ENCODE measurements around the gene MRPS35.

The MRPS35 gene

DNA sequence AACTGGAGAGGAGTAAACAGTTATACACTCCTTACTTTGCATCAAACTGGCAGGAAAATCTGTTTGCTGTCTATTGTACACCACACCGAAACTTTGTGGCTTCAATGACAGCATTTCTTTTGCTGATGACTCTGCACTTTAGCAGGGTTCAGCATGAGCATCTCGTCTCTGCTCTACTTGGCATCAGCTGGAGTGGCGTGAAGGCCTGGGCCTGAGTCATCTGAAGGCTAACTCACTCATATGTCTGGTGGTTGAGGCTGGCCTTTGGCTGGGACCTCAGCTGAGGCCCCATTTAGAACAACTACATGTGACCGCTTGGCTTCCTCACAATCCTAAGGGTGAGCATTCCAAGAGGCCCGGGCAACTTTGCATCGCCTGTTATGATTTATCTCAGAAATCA lies 43.1 kb upstream of the MRPS35 start:
- Histone ChIP-seq H3K9me2 (replicated peaks; ENCODE audit: control insufficient read depth, low read length) (no peaks in the 10 kb centered on the region), H3K27ac (ENCODE audit: low read depth, low read length) (no peak overlapping the region), H4K20me1 (ENCODE audit: control insufficient read depth, insufficient read depth, low read depth, low read length) (no peaks in the 10 kb centered on the region), H3K4me3 (ENCODE audit: low read length) (no peak overlapping the region), H3K9me3 (ENCODE audit: control insufficient read depth, insufficient read depth, low read length) (no peaks in the 10 kb centered on the region), H3K4me1 (ENCODE audit: control insufficient read depth, low read length) (no peaks in the 10 kb centered on the region), H3K4me2 (ENCODE audit: low read length) (no peak overlapping the region), H3K36me3 (ENCODE audit: control insufficient read depth, low read length) (no peaks in the 10 kb centered on the region), H3F3A (ENCODE audit: control insufficient read depth, insufficient read depth) (no peaks in the 10 kb centered on the region), H3K79me2 (ENCODE audit: control insufficient read depth, low read length) (no peaks in the 10 kb centered on the region), H3K27me3 (ENCODE audit: control insufficient read depth, low read length) (no peaks in the 10 kb centered on the region)
- no peak for TF ChIP-seq EZH2phosphoT487 (IDR thresholded peaks at IDR 0.05; ENCODE audit: borderline replicate concordance, low read length)
- TF ChIP-seq, protein P1, sequence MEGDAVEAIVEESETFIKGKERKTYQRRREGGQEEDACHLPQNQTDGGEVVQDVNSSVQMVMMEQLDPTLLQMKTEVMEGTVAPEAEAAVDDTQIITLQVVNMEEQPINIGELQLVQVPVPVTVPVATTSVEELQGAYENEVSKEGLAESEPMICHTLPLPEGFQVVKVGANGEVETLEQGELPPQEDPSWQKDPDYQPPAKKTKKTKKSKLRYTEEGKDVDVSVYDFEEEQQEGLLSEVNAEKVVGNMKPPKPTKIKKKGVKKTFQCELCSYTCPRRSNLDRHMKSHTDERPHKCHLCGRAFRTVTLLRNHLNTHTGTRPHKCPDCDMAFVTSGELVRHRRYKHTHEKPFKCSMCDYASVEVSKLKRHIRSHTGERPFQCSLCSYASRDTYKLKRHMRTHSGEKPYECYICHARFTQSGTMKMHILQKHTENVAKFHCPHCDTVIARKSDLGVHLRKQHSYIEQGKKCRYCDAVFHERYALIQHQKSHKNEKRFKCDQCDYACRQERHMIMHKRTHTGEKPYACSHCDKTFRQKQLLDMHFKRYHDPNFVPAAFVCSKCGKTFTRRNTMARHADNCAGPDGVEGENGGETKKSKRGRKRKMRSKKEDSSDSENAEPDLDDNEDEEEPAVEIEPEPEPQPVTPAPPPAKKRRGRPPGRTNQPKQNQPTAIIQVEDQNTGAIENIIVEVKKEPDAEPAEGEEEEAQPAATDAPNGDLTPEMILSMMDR (IDR thresholded peaks at IDR 0.05; ENCODE audit: low read depth, low read length, poor library complexity, severe bottlenecking) = no peak

DNA sequence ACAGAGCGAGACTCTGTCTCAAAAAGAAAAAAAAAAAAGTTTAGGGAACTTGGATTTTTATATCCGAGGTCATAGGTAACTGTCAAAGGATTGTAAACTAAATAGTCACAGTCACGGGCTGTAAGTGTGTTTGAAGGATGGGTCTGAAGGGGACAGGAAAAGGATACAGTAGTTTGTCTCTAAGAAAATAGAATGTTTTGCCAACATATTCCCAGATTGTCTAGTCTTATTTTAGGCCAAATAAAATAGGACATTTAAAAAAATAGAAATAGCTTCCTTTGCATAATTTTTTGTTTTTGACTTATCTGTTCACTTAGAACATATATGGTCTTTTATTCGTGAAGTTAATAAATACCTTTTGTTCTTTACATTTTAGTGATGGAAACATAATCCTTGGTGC lies 38.6 kb upstream of the MRPS35 start:
- Histone ChIP-seq H3K79me2 (ENCODE audit: control insufficient read depth, low read length) (no peaks in the 10 kb centered on the region), H4K20me1 (ENCODE audit: control insufficient read depth, insufficient read depth, low read depth, low read length) (no peaks in the 10 kb centered on the region), H3K9me2 (replicated peaks; ENCODE audit: control insufficient read depth, low read length) (no peaks in the 10 kb centered on the region), H3K27ac (ENCODE audit: low read depth, low read length) (no peak overlapping the region), H3K4me1 (ENCODE audit: control insufficient read depth, low read length) (no peaks in the 10 kb centered on the region), H3F3A (ENCODE audit: control insufficient read depth, insufficient read depth) (no peaks in the 10 kb centered on the region), H3K36me3 (ENCODE audit: control insufficient read depth, low read length) (no peaks in the 10 kb centered on the region), H3K4me2 (ENCODE audit: low read length) (no peak overlapping the region), H3K27me3 (ENCODE audit: control insufficient read depth, low read length) (no peaks in the 10 kb centered on the region), H3K9me3 (ENCODE audit: control insufficient read depth, insufficient read depth, low read length) (no peaks in the 10 kb centered on the region), H3K4me3 (ENCODE audit: low read length) (no peak overlapping the region)
- no peak for TF ChIP-seq EZH2phosphoT487 (IDR thresholded peaks at IDR 0.05; ENCODE audit: borderline replicate concordance, low read length)
- TF ChIP-seq, protein P1 (IDR thresholded peaks at IDR 0.05; ENCODE audit: low read depth, low read length, poor library complexity, severe bottlenecking) = no peak

GRCh38 chr12:27672643-27673042 lies 38.0 kb upstream of the MRPS35 start:
- H3K36me3 ChIP-seq (ENCODE audit: control insufficient read depth, low read length) = no peaks in the 10 kb centered on the region
- no peak overlapping the region for H3K4me3 ChIP-seq (ENCODE audit: low read length)
- H3K27me3 ChIP-seq (ENCODE audit: control insufficient read depth, low read length) = no peaks in the 10 kb centered on the region
- H3K79me2 ChIP-seq (ENCODE audit: control insufficient read depth, low read length) = no peaks in the 10 kb centered on the region
- no peaks in the 10 kb centered on the region for H3F3A ChIP-seq (ENCODE audit: control insufficient read depth, insufficient read depth)
- H3K27ac ChIP-seq (ENCODE audit: low read depth, low read length) = no peak overlapping the region
- no peak for TF ChIP-seq EZH2phosphoT487 (IDR thresholded peaks at IDR 0.05; ENCODE audit: borderline replicate concordance, low read length)
- TF ChIP-seq, protein P1 (IDR thresholded peaks at IDR 0.05; ENCODE audit: low read depth, low read length, poor library complexity, severe bottlenecking) = no peak
- no peaks in the 10 kb centered on the region for H3K9me2 ChIP-seq (replicated peaks; ENCODE audit: control insufficient read depth, low read length)
- H3K4me1 ChIP-seq (ENCODE audit: control insufficient read depth, low read length) = no peaks in the 10 kb centered on the region
- H3K9me3 ChIP-seq (ENCODE audit: control insufficient read depth, insufficient read depth, low read length) = no peaks in the 10 kb centered on the region
- no peaks in the 10 kb centered on the region for H4K20me1 ChIP-seq (ENCODE audit: control insufficient read depth, insufficient read depth, low read depth, low read length)
- H3K4me2 ChIP-seq (ENCODE audit: low read length) = no peak overlapping the region
